ENCODE measurements around the gene MAP2K4. TPM values are rescaled to one million over a fixed set of nuclear protein-coding genes. Genes with fewer than 3 reads are reported as not detected.

MAP2K4 gene
- total RNA-seq, 2 experiments from 2014 or later, result 26.0 to 27.3 TPM

DNA sequence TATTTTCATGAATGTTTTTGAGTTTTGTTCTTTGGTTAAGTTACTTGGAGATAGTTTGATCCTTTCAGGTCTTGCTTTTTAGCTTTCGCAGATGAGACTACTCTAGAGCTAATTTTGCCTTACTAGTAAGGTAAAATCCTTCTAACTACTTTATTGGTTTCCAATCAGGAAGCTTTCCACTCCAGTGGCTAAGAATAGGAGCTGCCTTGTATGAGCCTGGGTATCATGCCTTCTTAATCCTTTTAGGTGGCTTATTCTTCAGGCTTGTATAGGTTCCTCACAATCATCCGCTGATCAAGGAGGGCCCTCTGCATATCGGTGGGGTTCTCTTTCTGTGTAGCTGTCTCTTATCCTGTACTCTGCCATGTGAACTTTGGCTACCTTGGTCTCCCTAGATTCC, 53.7 kb downstream of the MAP2K4 start:
- CTCF ChIA-PET, result no interaction called here
- Mint-ChIP-seq H3K9me3 (peaks cover 3% of the 10 kb centered on the region), H3K27ac (no peak overlapping the region), H3K4me3 (no peak overlapping the region), H3K27me3 (no peaks in the 10 kb centered on the region), H3K36me3 (ENCODE audit: low read depth) (peaks cover 42% of the 10 kb centered on the region), H3K4me1 (peaks cover 9% of the 10 kb centered on the region)
- no peak for DNase-seq
- POLR2A ChIA-PET, result no interaction called here

DNA sequence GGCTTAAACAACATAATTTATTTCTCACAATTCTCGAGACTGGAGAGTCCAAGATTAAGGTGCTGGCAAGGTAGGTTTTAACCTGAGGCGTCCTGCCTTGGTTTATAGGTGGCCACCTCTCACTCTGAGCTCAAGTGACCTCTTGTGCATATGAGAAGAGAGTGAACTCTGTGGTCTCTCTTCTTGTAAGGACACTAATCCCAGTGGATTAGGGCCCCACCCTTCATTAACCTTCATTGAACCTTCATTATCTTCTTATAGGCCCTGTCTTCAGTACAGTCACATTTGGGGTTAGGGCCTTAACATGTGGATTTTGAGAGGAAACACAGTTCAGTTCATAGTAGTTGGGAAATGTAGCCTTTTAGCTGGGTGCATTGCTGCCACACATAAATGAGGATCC, 57.1 kb downstream of the MAP2K4 start:
- Mint-ChIP-seq H3K4me3 (no peak overlapping the region), H3K27ac (no peak overlapping the region), H3K9me3 (peaks cover 3% of the 10 kb centered on the region), H3K36me3 (ENCODE audit: low read depth) (peaks cover 58% of the 10 kb centered on the region), H3K4me1 (peaks cover 13% of the 10 kb centered on the region), H3K27me3 (no peaks in the 10 kb centered on the region)
- CTCF ChIA-PET, result no interaction called here
- DNase-seq, result no peak
- POLR2A ChIA-PET, result no interaction called here

DNA sequence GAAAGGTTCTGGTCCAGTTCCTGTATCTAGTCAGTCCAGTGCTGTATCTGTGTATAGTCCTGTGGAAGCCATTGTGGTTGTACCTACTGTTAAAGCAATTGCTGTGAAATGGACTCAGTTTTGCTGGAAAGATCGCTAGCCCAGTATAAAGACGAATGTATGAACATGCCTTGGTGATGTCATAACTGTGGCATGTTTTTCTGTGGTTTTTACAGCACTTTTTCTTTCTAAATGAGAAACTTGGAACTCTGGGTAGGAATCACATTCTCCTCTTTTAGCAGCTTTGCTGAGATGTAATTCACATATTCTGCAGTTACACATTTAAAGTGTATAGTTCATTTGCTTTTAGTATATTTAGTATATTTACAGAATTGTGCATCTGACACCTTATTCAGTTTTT, 58.1 kb downstream of the MAP2K4 start:
- H3K27me3 Mint-ChIP-seq, result no peaks in the 10 kb centered on the region
- POLR2A ChIA-PET, result no interaction called here
- H3K9me3 Mint-ChIP-seq, result no peaks in the 10 kb centered on the region
- no peak overlapping the region for H3K4me3 Mint-ChIP-seq
- CTCF ChIA-PET, result no interaction called here
- peaks cover 13% of the 10 kb centered on the region for H3K4me1 Mint-ChIP-seq
- DNase-seq, result no peak
- H3K36me3 Mint-ChIP-seq (ENCODE audit: low read depth), result peaks cover 58% of the 10 kb centered on the region
- no peak overlapping the region for H3K27ac Mint-ChIP-seq

DNA sequence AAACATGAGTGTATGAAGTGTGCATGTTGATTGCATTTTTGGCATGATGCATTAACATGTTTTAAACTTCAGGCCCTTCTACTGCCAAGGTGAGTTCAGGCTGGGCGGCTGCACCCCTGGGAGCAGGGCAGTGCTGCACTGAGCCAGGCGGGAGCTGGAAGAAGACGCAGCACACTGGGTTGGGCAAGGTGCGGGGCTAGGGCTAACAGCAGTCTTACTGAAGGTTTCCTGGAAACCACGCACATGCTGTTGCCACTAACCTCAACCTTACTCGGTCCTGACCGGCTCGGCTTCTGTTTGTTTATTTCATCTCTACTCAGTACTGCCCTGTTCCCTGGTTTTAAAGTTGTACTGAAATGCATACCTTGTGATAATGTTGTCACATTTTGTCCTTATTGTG, 61.0 kb downstream of the MAP2K4 start:
- Mint-ChIP-seq H3K4me1 (peaks cover 13% of the 10 kb centered on the region), H3K4me3 (no peak overlapping the region), H3K36me3 (ENCODE audit: low read depth) (peaks cover 55% of the 10 kb centered on the region), H3K9me3 (no peaks in the 10 kb centered on the region), H3K27me3 (no peaks in the 10 kb centered on the region), H3K27ac (no peak overlapping the region)
- CTCF ChIA-PET, result no interaction called here
- POLR2A ChIA-PET, result no interaction called here
- no peak for DNase-seq

DNA sequence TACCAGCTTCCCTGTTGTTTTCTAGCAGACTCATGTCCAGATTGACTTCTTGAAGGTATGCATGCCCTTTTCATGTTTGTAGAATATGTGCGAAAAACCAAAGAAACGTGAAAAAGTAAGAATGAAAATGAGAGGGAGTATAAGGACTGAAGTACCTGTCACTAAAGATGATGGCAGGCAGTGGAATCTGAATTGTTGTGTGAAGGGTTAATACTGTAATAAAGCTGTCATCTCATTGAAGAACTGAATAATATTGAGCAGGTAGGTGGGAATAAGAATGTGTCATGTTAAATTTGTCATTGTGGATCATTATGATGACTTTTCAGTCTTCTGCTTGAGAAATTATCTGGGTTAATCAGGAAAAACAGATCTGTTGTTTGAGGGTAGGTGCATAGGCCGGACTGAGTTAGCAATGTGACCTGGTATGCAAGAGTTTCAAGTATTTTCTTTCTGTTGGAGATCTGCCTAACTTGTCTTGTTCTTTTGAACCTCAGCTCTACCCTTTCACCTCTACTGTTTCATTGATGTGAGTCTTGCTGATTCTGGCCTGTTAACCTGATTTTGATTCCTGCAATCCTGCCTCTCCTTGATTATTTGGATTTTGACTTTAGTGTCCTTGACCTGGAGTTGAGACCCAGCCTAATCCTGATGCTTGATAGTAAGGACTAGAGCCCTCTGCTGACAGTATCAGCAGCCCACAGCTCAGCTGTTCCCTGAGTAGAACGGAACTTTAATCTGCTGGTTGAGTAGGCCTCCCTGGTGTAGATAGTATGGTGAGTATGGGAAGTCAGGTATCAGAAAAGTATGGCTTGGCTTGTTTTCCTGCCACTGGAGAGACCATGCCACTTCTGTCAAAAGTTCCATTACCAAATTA, 64.6 kb downstream of the MAP2K4 start:
- peaks cover 15% of the 10 kb centered on the region for H3K4me1 Mint-ChIP-seq
- DNase-seq, result no peak
- POLR2A ChIA-PET, result no interaction called here
- no peak overlapping the region for H3K4me3 Mint-ChIP-seq
- no peaks in the 10 kb centered on the region for H3K27me3 Mint-ChIP-seq
- peaks cover 42% of the 10 kb centered on the region for H3K36me3 Mint-ChIP-seq (ENCODE audit: low read depth)
- CTCF ChIA-PET, result no interaction called here
- no peak overlapping the region for H3K27ac Mint-ChIP-seq
- H3K9me3 Mint-ChIP-seq, result no peaks in the 10 kb centered on the region

DNA sequence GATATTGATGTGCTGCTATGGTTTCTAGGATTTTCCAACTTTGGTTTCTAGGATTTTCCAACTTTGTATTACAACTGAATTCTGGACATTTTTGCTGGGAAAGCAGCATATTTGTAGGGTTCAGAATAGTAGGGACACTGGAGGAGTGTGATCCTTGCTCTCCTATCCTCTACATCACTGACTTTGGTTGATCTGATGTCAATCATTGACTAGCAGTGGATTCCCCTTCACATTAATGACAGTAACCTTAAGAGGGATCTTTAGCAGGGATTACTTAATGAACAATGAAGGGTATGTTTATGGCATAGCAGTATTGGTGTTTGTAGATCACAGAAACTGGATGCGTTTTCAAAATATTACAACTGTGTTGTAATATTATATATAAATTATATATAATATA, 67.4 kb downstream of the MAP2K4 start:
- ChIA-PET CTCF (no interaction called here), POLR2A (no interaction called here)
- Mint-ChIP-seq H3K4me1 (peaks cover 11% of the 10 kb centered on the region), H3K27ac (no peak overlapping the region), H3K36me3 (ENCODE audit: low read depth) (peaks cover 27% of the 10 kb centered on the region), H3K27me3 (no peaks in the 10 kb centered on the region), H3K4me3 (no peak overlapping the region), H3K9me3 (no peaks in the 10 kb centered on the region)
- DNase-seq, result no peak

DNA sequence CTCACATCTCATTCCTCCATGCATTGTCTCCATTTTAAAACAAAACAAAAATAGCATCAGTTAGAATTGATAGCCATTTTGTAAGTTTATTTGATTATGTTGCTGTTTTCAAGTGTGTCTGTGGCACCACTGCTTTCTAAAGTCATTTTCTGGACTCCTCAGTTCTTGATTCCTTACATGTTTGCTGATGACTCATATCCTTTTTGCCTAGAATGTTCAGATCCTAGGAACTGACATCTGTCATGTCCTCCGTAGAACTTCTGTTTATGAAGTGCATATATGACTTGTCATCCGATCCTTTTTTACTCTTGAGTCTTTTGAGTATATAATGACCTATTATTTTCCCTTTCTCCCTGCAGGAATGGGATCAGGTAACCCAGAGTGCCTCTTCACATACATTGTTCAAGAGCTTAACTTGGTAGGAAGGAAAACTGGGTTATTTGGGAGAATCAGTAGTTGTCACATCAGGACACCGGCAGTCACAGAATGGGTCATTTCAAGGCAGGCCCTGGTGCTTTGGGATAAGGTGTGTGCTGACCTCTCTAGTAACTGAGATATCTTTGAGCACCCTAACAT, 69.2 kb downstream of the MAP2K4 start:
- H3K4me1 Mint-ChIP-seq, result peaks cover 11% of the 10 kb centered on the region
- no peaks in the 10 kb centered on the region for H3K27me3 Mint-ChIP-seq
- no peaks in the 10 kb centered on the region for H3K9me3 Mint-ChIP-seq
- H3K36me3 Mint-ChIP-seq (ENCODE audit: low read depth), result peaks cover 21% of the 10 kb centered on the region
- POLR2A ChIA-PET, result no interaction called here
- no peak for DNase-seq
- CTCF ChIA-PET, result no interaction called here
- H3K4me3 Mint-ChIP-seq, result no peak overlapping the region
- H3K27ac Mint-ChIP-seq, result no peak overlapping the region

DNA sequence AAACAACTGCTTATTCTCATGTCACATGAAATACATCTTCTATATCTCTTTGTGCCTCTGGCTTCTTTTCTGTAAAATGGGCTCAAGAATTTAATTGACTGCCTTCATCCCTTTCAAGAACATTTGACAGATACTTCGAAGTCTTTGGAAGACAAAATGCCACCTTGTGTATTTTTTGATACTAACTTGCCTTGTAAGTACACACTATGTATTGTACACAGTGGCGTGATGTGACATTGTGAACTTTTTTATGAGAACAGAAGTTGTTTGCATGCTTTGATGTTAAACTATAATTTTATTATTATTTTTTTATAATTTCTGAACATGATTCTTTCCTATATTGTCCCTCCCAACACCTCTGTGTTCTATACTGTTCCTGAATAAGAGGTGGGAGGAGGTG, 73.7 kb downstream of the MAP2K4 start:
- Mint-ChIP-seq H3K27ac (no peak overlapping the region), H3K36me3 (ENCODE audit: low read depth) (peaks cover 24% of the 10 kb centered on the region), H3K4me1 (peaks cover 6% of the 10 kb centered on the region), H3K27me3 (no peaks in the 10 kb centered on the region), H3K4me3 (no peak overlapping the region), H3K9me3 (no peaks in the 10 kb centered on the region)
- CTCF ChIA-PET, result no interaction called here
- DNase-seq, result no peak
- POLR2A ChIA-PET, result no interaction called here

DNA sequence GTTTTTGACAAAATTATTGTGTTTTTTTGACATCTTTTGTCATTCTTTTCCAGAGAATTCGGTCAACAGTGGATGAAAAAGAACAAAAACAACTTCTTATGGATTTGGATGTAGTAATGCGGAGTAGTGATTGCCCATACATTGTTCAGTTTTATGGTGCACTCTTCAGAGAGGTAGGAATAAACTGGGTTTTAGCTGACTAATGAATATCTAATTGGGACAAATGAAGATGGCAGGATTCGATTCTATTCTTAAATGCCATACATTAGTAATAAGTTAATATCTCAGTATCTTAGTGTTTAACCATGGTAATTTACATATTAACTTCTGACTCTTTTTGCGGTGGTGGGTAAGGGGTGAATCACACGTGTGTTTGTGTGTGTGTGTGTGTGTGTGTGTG, 74.8 kb downstream of the MAP2K4 start:
- no peaks in the 10 kb centered on the region for H3K9me3 Mint-ChIP-seq
- no peak overlapping the region for H3K27ac Mint-ChIP-seq
- ChIA-PET CTCF (no interaction called here), POLR2A (no interaction called here)
- no peak overlapping the region for H3K4me3 Mint-ChIP-seq
- no peaks in the 10 kb centered on the region for H3K4me1 Mint-ChIP-seq
- no peaks in the 10 kb centered on the region for H3K27me3 Mint-ChIP-seq
- no peak for DNase-seq
- H3K36me3 Mint-ChIP-seq (ENCODE audit: low read depth), result peaks cover 20% of the 10 kb centered on the region

DNA sequence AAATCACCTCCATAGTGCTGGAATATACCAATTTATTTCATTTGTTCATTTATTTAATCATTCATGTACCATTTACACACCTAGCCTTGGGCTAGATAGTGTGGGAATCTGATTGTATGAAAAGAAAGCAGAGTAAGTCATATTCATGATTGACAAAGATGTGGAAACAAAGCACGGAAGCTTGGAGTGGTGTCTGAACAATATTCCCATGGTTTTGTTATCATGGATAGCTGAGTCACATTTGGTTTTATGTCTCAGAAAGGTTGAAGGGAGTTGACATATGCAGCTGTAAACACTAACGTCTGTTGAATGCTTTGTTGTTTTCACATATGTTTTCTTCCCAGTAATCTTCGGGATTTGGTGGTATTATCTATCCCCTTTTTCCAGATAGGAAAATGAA, 76.6 kb downstream of the MAP2K4 start:
- Mint-ChIP-seq H3K9me3 (no peaks in the 10 kb centered on the region), H3K36me3 (ENCODE audit: low read depth) (peaks cover 21% of the 10 kb centered on the region), H3K4me3 (no peak overlapping the region), H3K4me1 (no peaks in the 10 kb centered on the region), H3K27me3 (no peaks in the 10 kb centered on the region), H3K27ac (no peak overlapping the region)
- ChIA-PET CTCF (no interaction called here), POLR2A (no interaction called here)
- DNase-seq, result no peak

DNA sequence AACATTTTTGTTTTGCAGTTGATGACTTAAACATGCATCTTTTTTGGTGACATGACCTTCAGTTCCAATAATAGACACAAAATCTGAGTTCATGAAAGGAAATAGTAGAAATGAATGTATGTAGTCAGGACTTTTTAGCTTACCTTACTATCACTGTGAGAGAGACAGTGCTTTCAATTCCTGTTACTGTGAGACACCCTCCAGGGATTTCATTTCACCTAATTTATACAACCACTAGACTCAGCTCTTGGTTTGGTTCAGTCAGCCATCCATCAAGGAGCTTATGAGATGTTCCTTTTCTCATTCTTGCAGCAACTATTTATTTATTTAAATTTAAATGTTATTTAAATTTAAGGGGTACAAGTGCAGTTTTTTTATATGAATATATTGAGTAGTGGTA, 77.9 kb downstream of the MAP2K4 start:
- no peak overlapping the region for H3K27ac Mint-ChIP-seq
- H3K4me3 Mint-ChIP-seq, result no peak overlapping the region
- CTCF ChIA-PET, result no interaction called here
- no peaks in the 10 kb centered on the region for H3K9me3 Mint-ChIP-seq
- H3K4me1 Mint-ChIP-seq, result no peaks in the 10 kb centered on the region
- POLR2A ChIA-PET, result no interaction called here
- H3K27me3 Mint-ChIP-seq, result no peaks in the 10 kb centered on the region
- H3K36me3 Mint-ChIP-seq (ENCODE audit: low read depth), result peaks cover 21% of the 10 kb centered on the region
- no peak for DNase-seq

DNA sequence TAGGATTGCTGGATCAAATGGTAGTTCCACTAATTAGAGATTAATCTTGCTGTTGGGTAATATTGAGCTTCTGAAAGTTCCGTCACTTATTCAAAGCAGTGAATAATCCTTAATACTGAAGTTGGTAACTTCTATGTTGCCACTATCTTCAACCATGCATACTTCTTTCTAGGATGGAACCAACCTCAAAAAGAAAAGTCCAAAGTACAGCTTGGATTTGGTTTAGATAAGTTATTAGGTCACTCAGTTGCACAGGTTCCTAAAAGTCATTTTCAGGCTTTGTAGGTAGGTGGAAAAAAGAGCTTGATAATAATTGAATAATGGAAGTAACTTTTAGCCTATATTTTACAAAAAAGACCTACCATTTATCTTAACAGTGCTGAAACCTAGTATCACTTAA, 78.7 kb downstream of the MAP2K4 start:
- ChIA-PET CTCF (no interaction called here), POLR2A (no interaction called here)
- Mint-ChIP-seq H3K27ac (no peak overlapping the region), H3K27me3 (no peaks in the 10 kb centered on the region), H3K9me3 (no peaks in the 10 kb centered on the region), H3K4me1 (no peaks in the 10 kb centered on the region), H3K4me3 (no peak overlapping the region), H3K36me3 (ENCODE audit: low read depth) (peaks cover 21% of the 10 kb centered on the region)
- DNase-seq, result no peak

DNA sequence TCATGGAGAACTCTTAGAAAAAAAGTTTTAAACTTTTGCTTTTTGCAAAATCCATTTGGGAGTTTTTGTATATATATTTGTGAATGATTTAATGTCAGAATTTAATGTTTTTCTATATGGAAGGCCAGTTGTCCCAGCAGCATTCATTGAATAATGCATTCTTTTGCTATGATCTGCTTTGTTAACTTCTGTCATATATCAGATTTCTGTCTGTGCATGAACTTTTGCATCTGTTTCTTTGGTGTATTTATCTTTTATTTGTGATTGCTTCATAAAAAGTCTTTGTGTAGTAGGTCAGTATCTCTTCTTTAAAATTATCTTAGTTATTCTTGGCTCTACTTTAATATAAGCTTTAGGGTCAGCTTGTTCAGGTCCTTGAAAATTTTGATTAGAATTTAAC, 84.2 kb downstream of the MAP2K4 start:
- no peaks in the 10 kb centered on the region for H3K27me3 Mint-ChIP-seq
- no peaks in the 10 kb centered on the region for H3K4me1 Mint-ChIP-seq
- no peak overlapping the region for H3K4me3 Mint-ChIP-seq
- ChIA-PET POLR2A (no interaction called here), CTCF (no interaction called here)
- no peaks in the 10 kb centered on the region for H3K9me3 Mint-ChIP-seq
- DNase-seq, result no peak
- peaks cover 11% of the 10 kb centered on the region for H3K36me3 Mint-ChIP-seq (ENCODE audit: low read depth)
- H3K27ac Mint-ChIP-seq, result no peak overlapping the region

DNA sequence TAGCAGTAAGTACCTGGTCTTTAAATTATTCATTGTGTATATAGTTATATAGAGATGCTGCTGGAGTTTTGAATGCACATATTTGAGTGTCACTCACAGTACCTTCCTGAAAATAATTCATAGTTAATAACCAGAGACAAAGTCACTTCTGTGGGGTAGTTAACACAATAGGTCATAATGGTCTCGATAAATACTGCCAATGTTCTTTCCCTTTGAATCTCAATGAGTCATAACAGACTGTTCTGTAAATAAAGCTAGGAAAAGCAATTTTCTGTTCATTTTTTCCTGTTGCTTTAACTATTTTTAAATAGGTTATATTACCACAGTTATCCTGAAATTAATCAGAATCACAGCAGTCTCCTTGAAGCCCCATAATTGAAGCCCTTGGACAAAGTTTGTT, 87.2 kb downstream of the MAP2K4 start:
- Mint-ChIP-seq H3K27ac (no peak overlapping the region), H3K27me3 (no peaks in the 10 kb centered on the region), H3K36me3 (ENCODE audit: low read depth) (peaks cover 24% of the 10 kb centered on the region), H3K4me3 (no peak overlapping the region), H3K4me1 (no peaks in the 10 kb centered on the region), H3K9me3 (no peaks in the 10 kb centered on the region)
- ChIA-PET POLR2A (no interaction called here), CTCF (no interaction called here)
- no peak for DNase-seq
